Small intestine (tissue), 7 donors: ENCODE data around the gene FGF12. TPM values are rescaled to one million over a fixed set of nuclear protein-coding genes. Genes with fewer than 3 reads are reported as not detected.

ENCODE experiments used
- DNase-seq, 2 donors: peaks; one replicate each; pipeline versions ENCODE4 v3.0.0 to v3.0.0-alpha.2; 2013
- FAIRE-seq: peaks from 2 replicates; lab custom pipeline; 2012; peaks lifted over from hg19 to GRCh38; lab: Jason Lieb, UNC
- H3K27ac ChIP-seq, 3 donors: one replicate each; pipeline ENCODE4 v1.5.1; 2013; ENCODE audit warnings: low read length in 2 of 3, mild to moderate bottlenecking in 2 of 3, control low read depth in 1 of 3, inconsistent platforms in 1 of 3, low read depth in 1 of 3, moderate library complexity in 1 of 3
- H3K27me3 ChIP-seq, 3 donors: one replicate each; pipeline ENCODE4 v1.6.1; 2013; ENCODE audit warnings: low read length in 3 of 3, inconsistent platforms in 1 of 3; ENCODE audit not compliant: control insufficient read depth in 3 of 3, insufficient read depth in 3 of 3
- H3K36me3 ChIP-seq, 3 donors: one replicate each; pipeline ENCODE4 v1.6.1; 2013; ENCODE audit warnings: low read length in 3 of 3, inconsistent platforms in 1 of 3, low read depth in 1 of 3, mild to moderate bottlenecking in 1 of 3, moderate library complexity in 1 of 3; ENCODE audit not compliant: control insufficient read depth in 3 of 3, insufficient read depth in 2 of 3
- H3K4me1 ChIP-seq, 3 donors: one replicate each; pipeline ENCODE4 v1.6.1; 2013; ENCODE audit warnings: low read length in 2 of 3, inconsistent platforms in 1 of 3, low read depth in 1 of 3, mild to moderate bottlenecking in 1 of 3, moderate library complexity in 1 of 3; ENCODE audit not compliant: control insufficient read depth in 3 of 3, insufficient read depth in 2 of 3
- H3K4me3 ChIP-seq, 3 donors: one replicate each; pipeline ENCODE4 v1.5.1; 2013; ENCODE audit warnings: low read length in 3 of 3, control low read depth in 1 of 3, inconsistent platforms in 1 of 3, low read depth in 1 of 3, mild to moderate bottlenecking in 1 of 3, moderate library complexity in 1 of 3
- H3K9me3 ChIP-seq, 2 donors: one replicate each; pipeline ENCODE4 v1.6.1; 2013; ENCODE audit warnings: low read depth in 1 of 2, low read length in 1 of 2; ENCODE audit not compliant: control insufficient read depth in 2 of 2, insufficient read depth in 1 of 2
- WGBS, 3 donors: extraction: QIAGEN DNeasy Blood & Tissue Kit; methylation state at CpG; one replicate each; pipeline ENCODE4 v1.1.7; 2013; 5-methylcytosine and 5-hydroxymethylcytosine counted together
- polyA plus RNA-seq, 4 donors: library from polyadenylated mRNA; stranded (reverse) in 3 of 4; unstranded in 1 of 4; fragments of 200-250 nt in 3 of 4; fragments of 120-200 nt in 1 of 4; gene quantifications; one replicate each; pipeline versions ENCODE4 v1.2.1 to v1.2.3, GENCODE V29; 2013
- donor health status: healthy with polysubstance abuse.
- donor health status: control.
- donor health status: control.
- donor health status: Bipolar disorder and iron deficiency.
- donor health status: healthy.

FGF12 gene
- polyA plus RNA-seq, 4 donors: 0.39 to 1.1 (median 0.43) TPM; not detected in 1

- Histone ChIP-seq H3K9me3 (no peaks in the 10 kb centered on the region), H3K36me3 (no peaks in the 10 kb centered on the region), H3K27me3 (peaks cover 0 to 7% (median 0%) of the 10 kb centered on the region in 3 donors), H3K4me1 (no peaks in the 10 kb centered on the region), H3K27ac (no peak overlapping the region), H3K4me3 (no peak overlapping the region)
- FAIRE-seq (no peak), DNase-seq (peak in 1 of 2 donors; percentile 11)
- WGBS, 3 donors: 35 to 72% (median 54%) methylated on average over 4 of the region's 4 CpGs
These were observed 278.3 kb downstream of the FGF12 start for GRCh38 chr3:192449036-192449435.

- peaks cover 0 to 7% (median 0%) of the 10 kb centered on the region in 3 donors for H3K27me3 ChIP-seq
- H3K27ac ChIP-seq: no peak overlapping the region
- no peak for FAIRE-seq
- H3K9me3 ChIP-seq: no peaks in the 10 kb centered on the region
- H3K36me3 ChIP-seq: no peaks in the 10 kb centered on the region
- WGBS, 3 donors: 41 to 43% (median 42%) methylated on average over 10 of the region's 10 CpGs
- no peak for DNase-seq
- no peaks in the 10 kb centered on the region for H3K4me1 ChIP-seq
- no peak overlapping the region for H3K4me3 ChIP-seq
These were observed 281.3 kb downstream of the FGF12 start for GRCh38 chr3:192445770-192446644.

- no peaks in the 10 kb centered on the region for H3K36me3 ChIP-seq
These were observed 282.6 kb downstream of the FGF12 start for GRCh38 chr3:192444791-192445106.

GRCh38 chr3:192444096-192444790 is 283.1 kb downstream of the FGF12 start:
- H3K4me3 ChIP-seq: no peak overlapping the region
- no peaks in the 10 kb centered on the region for H3K9me3 ChIP-seq
- FAIRE-seq (no peak), DNase-seq (peak; percentile 37 to 58)
- 16 to 19% (median 18%) methylated on average over 12 of the region's 12 CpGs for WGBS, 3 donors
- H3K4me1 ChIP-seq: no peaks in the 10 kb centered on the region
- no peaks in the 10 kb centered on the region for H3K36me3 ChIP-seq
- H3K27me3 ChIP-seq: peaks cover 0 to 7% (median 0%) of the 10 kb centered on the region in 3 donors
- H3K27ac ChIP-seq: no peak overlapping the region

More at GRCh38 chr3:192444791-192445106, 282.6 kb downstream of the FGF12 start:
- DNase-seq (no peak), FAIRE-seq (no peak)
- Histone ChIP-seq H3K27ac (no peak overlapping the region), H3K4me3 (no peak overlapping the region), H3K9me3 (no peaks in the 10 kb centered on the region), H3K27me3 (peaks cover 0 to 7% (median 0%) of the 10 kb centered on the region in 3 donors), H3K4me1 (no peaks in the 10 kb centered on the region)
- 31 to 33% (median 32%) methylated on average over 4 of the region's 4 CpGs for WGBS, 3 donors

DNA sequence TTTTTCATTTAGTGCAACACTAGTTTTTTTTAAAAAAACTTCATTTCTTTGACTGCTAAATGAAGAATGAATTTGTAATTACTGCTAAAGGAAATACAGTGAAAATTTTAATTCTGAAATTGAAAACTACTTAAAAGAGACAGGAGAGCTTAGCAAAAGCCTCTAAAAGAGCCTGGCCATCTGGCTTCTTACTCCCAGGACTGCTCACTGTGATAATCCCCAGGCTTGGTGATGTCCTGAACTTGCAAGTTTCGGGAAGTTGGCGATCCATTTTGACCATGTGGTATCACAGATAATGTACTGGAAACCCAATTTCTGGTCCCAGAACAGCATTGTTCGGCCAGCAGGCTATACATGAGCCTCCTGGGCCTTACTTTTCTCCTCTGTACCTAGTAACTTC is 292.1 kb downstream of the FGF12 start:
- Histone ChIP-seq H3K27ac (no peak overlapping the region), H3K27me3 (no peaks in the 10 kb centered on the region), H3K9me3 (no peaks in the 10 kb centered on the region), H3K4me1 (no peaks in the 10 kb centered on the region), H3K4me3 (no peak overlapping the region), H3K36me3 (no peaks in the 10 kb centered on the region)
- no peak for FAIRE-seq
- WGBS, 3 donors: 61 to 68% (median 66%) methylated on average over 3 of the region's 3 CpGs
- no peak for DNase-seq

DNA sequence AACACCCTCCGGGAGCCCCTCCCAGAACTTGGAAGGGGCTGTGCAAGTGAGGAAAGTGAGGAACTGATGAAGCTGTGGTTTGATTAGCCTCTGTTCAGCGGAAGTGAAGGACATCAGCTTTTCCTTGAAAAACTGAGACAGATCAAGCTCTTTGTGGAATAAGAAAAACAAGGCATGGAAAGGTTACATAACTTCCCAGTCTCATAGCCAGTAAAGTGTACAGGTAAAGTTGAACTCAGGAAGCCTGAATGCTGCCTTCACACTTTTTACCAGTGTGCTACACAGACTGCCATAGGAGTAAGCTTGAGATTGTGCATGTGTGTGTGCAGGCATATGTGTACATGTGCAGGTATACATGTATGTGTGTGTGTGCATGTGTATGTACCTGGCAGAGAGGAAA is 293.2 kb downstream of the FGF12 start:
- no peak overlapping the region for H3K27ac ChIP-seq

GRCh38 chr3:192433704-192434103 is 293.6 kb downstream of the FGF12 start:
- Histone ChIP-seq H3K27me3 (no peaks in the 10 kb centered on the region), H3K4me3 (no peak overlapping the region), H3K4me1 (no peaks in the 10 kb centered on the region), H3K36me3 (no peaks in the 10 kb centered on the region), H3K27ac (no peak overlapping the region), H3K9me3 (no peaks in the 10 kb centered on the region)
- FAIRE-seq (no peak), DNase-seq (no peak)
- WGBS, 3 donors: 40 to 59% (median 41%) methylated on average over 5 of the region's 5 CpGs

More for the DNA sequence above, 293.2 kb downstream of the FGF12 start:
- WGBS, 3 donors: 81 to 88% (median 81%) methylated on average over 2 of the region's 2 CpGs
- no peak for FAIRE-seq
- no peaks in the 10 kb centered on the region for H3K36me3 ChIP-seq
- no peak overlapping the region for H3K4me3 ChIP-seq
- no peak for DNase-seq
- H3K4me1 ChIP-seq: no peaks in the 10 kb centered on the region
- H3K27me3 ChIP-seq: no peaks in the 10 kb centered on the region
- H3K9me3 ChIP-seq: no peaks in the 10 kb centered on the region

DNA sequence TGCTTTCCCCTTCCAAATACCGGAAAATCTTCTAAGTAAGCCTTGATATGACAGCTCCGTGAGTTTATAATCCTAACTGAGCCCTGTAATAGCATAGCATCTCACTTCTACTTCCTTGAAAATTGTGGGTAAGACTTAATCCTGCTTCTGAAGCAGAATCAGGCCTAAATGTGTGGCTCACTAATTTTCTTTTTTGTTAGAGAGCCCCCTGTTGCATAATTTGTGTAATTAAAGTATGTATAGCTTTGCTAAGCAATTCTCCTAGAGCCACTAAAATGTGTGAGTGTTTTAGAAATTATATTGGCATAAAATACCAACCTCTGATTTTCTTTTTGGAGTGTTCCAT is 304.4 kb downstream of the FGF12 start:
- no peak for DNase-seq
- Histone ChIP-seq H3K9me3 (no peaks in the 10 kb centered on the region), H3K4me1 (no peaks in the 10 kb centered on the region), H3K27me3 (peaks cover 0 to 2% (median 0%) of the 10 kb centered on the region in 3 donors), H3K4me3 (no peak overlapping the region), H3K27ac (no peak overlapping the region), H3K36me3 (no peaks in the 10 kb centered on the region)
- FAIRE-seq: no peak
- WGBS, 3 donors: 81 to 86% (median 82%) methylated on average over 2 of the region's 2 CpGs
